Measurements from ENCODE around the gene CFAP74.
"Not testable (repeated sequence)": the region's sequence is repeated elsewhere in the genome, so short reads cannot be mapped to it uniquely, and the experiment has no call there.

CFAP74 gene

DNA sequence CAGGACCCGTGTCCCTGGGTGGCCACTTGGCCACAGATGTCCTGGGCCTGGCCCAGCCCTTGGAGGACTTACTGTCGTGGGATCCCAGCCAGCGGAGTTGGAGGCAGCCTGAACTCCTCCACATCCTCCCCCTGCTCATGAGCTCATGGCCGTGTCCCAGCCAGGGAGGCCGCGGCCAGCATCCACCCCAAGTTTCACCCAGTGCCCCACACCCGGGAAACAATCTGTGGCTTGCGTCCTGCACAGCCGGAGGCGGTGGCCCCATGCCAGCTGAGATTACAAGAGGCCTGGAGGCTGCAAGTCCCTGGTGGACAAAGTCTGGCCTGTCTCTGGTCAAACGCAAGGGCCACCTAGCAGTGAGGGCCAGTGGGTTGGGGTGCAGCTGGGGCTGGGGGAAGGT lies 57.0 kb downstream of the CFAP74 start:
- DNase-seq: no peak

DNA sequence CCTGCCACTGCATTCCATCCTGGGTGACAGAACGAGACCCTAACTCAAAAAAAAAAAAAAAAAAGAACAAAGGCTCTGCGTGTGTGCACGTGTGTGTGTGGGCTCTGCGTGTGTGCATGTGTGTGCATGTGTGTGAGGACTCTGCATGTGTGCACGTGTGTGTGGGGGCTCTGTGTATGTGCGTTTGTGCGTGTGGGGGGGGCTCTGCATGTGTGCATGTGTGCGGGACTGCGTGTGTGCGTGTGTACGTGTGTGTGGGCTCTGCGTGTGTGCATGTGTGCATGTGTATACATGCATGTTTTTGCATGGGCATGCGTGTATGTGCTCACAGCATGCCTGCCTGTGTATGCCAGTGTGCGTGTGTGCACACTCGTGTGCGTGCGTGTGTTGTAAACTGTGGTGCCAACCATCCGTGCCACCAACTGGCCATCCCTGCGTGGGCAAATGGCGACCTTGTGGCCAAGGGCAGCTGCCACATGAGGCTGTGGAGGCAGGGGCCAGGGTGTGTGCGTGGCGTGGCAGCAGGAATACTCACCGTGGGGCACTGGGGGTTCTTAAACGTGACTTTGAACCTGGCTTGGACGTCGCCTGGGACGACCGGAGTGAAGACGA lies 57.7 kb downstream of the CFAP74 start:
- DNase-seq: no peak

DNA sequence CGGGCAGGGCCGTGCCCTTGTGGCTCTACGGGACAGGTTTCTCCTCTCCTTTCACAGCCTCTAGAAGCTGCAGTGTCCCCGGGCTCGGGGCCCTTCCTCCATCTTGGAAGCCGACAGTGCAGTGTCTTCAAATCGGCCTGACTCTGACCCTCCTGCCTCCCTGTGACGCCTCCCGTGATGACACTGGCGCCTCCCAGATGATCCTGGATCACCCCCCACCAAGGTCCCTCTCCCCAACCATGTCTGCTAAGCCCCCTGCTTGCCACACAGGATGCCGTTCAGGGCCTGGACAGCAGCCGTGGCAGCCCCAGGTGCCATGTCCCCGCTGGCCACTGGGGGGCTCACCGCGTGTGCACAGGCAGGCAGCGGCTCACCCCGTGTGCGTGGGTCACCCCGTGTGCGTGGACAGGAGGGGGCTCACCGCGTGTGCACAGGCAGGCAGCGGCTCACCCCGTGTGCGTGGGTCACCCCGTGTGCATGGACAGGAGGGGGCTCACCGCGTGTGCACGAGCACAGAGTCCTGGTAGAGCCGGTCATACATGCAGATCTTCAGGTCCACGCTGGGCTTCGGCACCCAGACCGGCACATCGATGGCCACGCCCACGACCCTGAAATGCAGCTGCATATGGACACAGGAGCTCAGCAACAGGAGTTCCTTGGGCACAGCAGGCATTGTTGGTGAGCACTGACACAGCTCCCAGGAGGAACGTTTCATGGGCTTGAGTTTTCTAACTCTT lies 59.6 kb downstream of the CFAP74 start:
- no peak for DNase-seq

DNA sequence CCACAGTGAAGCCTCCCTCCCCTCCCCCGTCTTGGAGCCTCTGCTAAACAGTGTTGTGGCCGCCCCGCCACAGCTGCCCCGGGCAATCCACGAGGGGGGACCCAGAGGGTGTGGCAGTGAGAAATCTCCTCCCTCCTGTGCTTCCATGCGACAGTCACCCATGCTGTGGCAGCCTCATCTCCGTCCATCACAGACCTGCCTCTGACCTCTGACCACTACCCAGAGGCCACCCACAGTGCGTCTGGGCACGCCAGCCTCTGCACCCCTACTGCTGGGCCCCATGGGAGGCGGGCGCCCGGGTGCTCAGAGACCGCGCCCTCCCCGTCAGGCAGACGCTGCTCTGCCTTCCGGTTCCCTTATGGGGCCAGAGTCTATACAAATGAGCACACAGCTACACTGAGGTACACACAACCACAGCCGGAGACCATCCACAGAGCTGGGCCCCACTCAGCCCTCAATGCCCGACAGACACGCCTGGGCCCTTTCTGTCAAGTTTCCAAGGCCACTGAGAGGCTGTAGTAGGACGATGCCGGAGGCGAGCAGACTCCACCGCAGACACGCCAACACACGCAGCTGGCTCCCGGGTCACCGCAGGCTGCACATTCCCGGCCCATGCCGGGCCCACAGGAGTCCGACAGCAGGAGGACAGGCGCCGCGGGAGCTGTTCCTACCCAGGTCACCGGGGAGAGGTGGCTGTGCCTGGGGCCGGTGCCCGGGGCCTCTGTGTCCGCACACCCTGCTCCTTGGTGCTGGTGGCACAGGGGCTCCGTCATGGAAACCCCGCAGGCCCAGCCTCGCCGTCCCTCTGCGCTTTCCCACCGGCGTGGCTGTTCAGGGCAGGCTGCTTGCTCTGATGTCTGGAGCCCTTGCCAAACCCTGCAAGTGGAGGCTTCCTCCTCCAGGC lies 60.6 kb downstream of the CFAP74 start:
- DNase-seq: no peak

DNA sequence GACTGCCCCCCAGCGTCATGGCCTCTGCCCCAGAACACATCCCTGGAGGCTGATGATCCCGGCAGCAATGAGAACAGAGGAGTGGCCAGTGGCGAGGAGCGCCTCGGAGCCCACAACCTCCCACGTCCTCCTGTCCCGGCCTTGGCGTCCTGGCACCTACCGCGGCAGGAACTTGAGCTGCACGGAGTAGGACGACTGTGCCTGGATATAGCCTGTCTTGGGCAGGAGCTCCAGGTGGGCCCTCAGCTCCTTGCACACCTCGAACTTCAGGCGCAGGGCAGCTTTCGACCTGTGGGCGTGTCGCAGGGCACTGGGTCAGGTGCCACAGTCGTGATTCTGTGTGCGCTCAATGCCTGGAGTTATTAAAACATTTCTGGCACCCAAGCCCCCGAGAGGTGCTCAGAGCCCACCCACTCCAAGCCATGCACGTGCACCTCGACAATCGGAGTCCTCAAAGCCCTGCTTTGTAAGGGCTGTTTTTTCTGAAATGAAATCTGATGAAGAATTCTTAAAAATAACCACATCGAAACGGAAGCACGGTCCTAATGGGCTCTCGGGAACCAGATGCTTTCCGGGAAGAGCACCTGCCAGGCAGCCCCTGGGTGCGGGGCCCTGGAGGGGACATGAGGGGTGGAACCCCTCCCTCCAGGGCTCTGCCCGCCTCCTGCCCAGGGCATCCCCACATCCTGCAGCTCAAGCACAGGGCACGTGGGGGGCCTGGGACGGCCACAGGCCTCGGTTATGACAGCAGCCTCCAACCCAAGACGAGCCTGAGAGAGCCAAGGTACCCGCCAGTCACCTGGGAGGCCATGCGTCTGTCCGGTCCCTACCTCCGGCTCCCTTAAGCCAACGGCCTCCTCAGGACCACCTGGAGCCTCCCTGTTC lies 61.5 kb downstream of the CFAP74 start:
- no peak for DNase-seq

DNA sequence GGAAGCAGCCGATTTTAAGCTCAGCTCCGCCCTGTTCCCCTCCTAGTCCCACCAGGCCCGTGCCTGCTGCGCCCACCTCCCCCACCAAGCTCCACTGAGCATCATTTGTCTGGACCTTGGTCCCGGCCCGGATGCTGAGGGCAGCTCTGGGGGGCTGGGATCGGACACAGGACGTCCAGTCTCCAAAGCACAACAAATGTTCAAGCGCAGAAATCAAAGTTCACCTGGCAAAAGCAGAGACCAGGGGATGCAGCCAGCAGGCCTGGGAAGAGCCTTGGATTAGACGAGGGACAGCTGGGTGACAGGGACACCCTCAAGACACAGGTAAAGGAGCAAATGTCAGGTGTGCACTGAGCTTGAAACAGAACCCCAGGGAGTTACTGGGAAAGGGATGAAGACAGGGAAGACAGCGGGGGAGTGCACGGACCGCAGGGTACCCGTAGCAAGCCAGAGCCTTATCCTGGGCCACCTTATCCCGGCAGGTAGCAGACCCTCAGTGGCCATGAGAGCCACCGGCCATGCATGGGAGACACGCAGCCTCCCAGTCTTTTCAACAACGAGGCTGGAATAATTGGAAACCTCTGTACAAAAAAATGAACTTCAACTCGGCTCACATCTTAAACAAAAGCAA lies 62.3 kb downstream of the CFAP74 start:
- no peak for DNase-seq

DNA sequence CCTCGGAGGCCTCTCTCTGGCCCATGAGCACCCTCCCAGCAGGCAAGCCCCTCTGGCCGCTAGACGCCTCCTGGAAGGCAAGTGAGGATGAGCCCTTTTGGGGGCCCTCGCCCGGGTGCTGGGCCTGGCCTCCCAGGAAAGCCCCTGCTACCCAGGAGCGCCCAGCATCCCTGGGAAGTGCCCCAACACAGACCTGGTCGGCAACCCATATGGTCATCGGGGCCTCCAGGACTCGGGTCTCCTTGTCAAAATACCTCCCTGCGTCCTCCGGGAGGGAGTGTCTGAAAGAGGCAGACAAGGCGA lies 63.5 kb downstream of the CFAP74 start:
- DNase-seq: no peak

DNA sequence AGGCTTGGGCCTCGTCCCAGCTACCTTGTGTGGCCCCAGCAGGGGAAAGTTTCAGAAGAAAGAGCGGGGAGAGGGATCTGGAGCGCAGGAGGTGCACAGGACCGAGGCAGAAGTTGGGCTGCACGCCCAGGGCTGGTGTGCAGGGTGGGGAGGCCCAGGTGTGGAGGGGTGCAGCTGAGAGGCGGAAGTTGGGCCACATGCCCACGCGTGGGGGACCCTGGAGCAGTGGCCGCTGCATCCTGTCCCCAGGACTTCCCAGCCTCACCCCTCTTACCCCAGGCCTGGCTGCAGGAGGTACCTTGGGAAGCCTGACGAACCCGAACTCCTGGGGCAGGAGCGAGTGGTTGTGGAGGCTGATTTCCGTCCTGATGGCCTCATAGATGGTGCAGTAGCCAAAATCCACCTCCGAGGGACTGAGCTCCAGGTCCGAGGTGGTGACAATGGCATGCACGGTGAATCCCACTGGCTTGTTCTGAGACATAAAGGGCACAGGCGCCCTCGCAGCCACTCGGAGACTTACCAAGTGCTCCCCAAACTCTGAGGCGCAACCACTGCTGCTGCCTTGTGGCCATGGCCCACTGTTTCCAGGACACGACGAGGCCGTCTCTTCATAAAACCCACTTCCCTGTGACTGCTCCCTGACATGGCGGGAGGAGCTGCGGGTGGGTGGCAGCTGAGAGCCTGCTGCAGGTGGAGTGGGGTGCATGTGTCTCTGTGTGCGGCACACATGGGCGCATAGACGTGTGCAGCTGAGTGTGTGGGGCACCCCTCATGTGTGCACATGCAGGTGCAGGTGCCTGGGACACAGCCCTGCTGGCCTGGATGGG lies 64.1 kb downstream of the CFAP74 start:
- DNase-seq: no peak

DNA sequence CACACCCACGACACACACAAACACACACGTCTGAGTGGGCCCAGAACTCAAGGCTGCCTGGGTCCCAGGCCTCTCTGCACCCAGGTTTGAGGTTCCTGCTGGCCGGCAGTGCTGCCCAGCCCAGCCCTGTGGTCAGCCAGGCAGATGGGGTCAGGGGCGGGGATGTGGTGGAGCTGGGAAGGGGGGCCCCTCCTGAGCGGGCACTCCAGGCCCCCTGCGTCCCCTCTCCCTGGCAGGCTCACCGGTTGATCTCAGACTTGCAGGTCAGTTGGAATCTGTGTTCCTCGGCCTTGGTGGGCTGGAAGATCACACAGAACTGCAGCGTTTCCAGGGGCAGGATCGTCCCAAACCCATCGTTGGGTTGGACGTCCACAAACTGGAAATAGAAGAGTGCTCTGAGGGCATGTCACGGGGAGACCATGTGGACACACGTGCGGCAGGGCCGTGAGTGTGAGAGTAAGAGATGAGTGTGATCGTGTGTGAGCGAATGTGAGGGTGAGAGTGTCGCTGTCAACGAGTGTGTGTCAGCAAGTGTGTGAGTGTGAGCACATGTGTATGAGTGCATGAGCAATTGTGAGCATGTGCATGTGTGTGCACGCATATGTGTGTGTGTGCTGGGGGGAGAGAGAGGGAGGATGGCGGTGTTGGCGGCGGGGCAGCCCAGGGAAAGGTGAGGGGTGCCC lies 64.8 kb downstream of the CFAP74 start:
- DNase-seq: no peak

DNA sequence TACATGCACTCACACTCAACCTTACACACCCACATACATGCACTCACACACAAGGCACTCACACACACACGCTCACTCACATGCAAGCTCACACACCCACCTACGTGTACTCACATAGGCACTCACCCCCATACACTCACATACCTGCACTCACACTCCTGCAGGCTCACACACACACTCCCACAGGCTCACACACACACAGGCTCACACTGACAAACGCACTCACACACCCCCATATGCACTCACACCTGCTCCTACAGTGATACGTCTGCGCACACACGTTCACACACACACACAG lies 65.4 kb downstream of the CFAP74 start:
- no peak for DNase-seq

DNA sequence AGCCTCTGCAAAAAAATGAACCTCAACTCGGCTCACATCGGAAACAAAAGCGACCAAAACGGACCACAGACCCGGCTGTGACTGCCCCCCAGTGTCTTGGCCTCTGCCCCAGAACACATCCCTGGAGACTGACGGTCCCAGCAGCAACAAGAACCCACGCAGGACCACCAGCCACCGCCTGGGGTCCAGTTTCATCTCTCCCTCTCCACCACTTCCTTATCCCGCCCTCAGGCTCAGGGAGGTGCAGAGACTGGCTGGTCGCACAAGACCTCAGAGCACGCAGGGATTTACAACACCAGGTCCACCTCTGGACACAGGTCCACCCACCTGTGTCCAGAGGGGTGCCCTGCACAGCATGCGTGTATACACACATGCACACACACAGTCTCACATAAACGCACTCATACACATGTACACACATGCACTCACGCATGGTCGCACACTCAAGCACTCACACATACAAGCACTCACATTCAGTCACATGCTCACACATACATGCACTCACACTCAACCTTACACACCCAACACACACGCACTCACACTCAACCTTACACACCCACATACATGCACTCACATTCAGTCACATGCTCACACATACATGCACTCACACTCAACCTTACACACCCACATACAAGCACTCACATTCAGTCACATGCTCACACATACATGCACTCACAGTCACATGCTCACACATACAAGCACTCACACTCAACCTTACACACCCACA lies 65.9 kb downstream of the CFAP74 start:
- no peak for DNase-seq

DNA sequence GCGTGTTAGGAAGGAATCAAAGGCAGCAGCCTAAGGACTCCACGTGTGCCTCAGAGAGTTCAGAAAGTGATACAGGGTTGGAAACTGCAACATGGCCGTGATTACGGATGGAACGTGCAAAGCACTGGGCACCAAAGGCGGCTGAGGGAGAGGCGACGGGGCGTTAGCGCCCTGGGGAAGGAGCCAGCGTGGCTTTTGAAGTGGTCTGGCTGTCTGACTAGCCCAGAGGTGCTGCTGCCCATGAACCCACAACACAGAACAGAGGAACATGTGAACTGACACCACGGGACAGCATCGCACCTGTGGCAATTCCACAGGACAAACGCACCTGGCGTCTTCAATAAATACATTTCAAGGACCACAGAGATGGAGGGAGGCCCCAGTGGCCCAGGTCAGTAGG lies 66.5 kb downstream of the CFAP74 start:
- no peak for DNase-seq

DNA sequence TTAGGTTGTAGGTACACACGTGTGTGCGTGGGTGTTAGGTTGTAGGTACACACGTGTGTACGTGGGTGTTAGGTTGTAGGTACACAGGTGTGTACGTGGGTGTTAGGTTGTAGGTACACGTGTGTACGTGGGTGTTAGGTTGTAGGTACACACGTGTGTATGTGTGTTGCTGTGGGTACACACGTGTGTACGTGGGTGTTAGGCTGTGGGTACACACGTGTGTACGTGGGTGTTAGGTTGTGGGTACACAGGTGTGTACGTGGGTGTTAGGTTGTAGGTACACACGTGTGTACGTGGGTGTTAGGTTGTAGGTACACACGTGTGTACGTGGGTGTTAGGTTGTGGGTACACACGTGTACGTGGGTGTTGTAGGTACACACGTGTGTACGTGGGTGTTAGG lies 68.7 kb downstream of the CFAP74 start:
- not testable (repeated sequence) for DNase-seq

DNA sequence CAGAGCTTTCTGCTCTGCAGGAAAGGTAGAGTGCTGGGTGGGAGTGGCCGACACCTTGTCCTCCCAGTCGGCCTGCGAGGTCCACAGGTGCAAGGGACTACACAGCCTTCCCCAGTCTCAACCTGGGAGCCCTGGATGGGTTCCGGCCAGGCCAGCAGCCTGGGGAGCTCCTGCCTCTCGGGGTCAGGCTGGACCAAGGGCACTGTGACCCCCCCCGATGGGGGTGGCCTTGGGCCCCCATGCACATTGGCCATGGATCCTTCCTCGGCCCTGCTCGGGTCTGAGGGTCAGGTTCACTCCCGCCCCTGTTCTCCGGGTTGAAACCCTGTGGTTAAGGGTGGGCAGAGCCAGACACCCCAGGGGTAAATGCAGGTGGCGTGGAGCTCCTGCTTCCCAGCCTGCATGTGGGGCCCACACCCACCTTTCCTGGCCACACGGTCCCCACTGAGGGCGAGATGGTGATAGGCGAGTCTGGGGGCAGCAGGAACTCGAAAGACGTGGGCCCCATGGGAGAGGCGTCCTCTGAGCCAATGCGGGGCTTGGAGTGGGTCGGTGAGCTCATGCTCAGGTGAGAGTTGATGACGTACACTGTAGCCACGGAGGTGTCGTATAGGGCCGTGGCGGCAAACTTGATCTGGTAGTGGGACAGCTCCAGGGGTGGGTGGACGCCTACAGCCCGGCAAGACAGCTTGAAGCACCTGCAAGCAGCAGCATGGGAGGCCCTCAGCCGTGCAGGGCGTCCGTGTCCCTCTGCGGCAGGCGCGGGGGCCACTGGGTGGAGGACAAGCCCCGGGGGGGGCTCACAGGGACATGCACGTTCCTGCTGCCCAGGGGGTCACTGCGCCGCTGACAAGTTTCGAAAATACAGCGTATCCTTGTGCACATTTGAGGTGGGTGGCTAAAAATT lies 73.7 kb downstream of the CFAP74 start:
- DNase-seq: no peak

DNA sequence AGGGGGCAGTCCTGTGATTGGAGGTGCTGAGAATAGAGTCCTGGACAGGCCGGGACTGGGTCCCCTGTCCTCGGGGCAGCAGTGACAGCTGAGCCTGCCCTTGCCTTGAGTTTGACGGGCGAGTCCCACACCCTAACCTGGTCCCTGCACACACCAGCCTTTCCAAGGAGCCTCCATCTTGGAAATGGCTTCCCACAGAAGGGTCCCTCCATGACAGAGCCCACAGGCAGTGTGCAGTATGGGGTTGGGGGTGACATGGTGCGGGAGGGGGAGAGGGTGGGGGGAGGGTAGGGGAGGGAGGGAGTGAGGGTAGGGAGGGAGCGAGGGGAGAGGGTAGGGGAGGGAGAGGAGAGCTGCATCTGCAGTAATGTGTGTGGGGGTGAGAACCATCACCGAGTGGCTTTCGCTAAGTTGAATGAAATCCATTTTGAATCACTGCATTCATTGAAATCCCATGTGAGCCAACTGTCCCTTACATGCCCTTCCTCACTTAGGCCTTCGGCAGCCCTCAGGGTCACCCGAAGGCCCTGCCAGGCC lies 74.4 kb downstream of the CFAP74 start:
- DNase-seq: no peak

DNA sequence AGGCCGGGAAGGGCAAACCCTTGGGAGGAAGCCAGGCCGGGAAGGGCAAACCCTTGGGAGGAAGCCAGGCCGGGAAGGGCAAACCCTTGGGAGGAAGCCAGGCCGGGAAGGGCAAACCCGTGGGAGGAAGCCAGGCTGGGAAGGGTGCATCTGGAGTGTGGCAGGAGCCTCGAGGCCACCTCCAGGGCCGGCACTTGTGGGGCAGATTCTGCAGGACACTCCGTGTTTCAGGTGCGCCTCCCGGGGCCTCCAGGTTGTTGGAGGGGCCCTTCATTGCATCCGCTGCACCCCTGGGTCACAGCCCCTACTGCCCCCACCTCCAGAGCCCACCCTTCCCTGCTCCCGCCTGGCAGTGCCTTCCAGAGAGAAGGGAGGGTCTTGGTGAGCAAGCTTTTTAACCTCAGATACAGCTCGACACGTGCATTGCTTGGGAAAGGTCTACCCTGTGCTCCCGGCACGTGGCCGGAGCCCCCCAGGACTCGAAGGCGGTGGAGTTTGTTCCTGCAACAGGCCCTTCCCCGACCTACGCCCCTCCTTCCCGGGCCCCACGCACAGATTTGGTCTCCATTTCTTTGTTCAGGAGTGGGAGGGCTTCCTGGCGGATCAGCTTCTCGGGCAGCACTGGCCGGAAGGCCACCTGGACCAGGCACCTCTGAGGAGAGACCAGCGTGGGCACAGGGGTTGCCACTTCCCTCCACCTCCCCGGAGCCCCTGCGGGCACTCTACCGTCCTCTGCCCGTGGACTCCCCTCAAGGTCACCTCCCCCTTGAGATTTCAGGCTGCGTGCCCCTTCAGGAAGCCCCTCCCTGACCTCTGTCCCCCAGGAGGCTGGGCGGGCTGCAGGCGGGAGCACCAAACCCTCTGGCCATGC lies 75.1 kb downstream of the CFAP74 start:
- DNase-seq: no peak

DNA sequence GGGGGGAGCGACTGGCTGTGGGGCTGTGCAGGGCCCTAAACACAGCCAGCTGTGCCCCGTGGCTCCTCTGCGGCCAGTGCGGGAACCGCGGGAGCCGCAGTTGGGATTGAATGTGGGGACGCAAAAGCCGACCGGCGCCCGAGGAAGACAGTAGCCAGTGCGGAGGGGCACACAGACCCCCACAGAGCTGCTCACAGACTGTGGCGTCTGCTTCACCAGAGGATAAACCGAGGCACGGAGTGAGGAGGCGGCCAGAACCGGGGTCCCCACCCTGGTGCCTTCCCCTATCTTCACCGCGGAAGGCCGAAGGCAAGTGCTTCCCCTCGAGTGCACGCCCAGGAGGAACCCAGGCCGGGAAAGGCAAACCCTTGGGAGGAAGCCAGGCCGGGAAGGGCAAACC lies 75.8 kb downstream of the CFAP74 start:
- no peak for DNase-seq

All from GDM1 (cell line).